NCI-H446 treated with DMSO at 0.1 percent for 48 hours (cell line): ENCODE data around the gene INS.
"Not testable (repeated sequence)": the region's sequence is repeated elsewhere in the genome, so short reads cannot be mapped to it uniquely, and the experiment has no call there.

Experiments used
- DNase-seq: peaks from one replicate; lab custom pipeline; 2025; lab: John Stamatoyannopoulos, UW

Gene INS

GRCh38 chr11:2180789-2181370 is 19.9 kb upstream of the INS start:
- DNase-seq, result no peak

GRCh38 chr11:2180347-2180746 is 19.3 kb upstream of the INS start:
- DNase-seq, result no peak

DNA sequence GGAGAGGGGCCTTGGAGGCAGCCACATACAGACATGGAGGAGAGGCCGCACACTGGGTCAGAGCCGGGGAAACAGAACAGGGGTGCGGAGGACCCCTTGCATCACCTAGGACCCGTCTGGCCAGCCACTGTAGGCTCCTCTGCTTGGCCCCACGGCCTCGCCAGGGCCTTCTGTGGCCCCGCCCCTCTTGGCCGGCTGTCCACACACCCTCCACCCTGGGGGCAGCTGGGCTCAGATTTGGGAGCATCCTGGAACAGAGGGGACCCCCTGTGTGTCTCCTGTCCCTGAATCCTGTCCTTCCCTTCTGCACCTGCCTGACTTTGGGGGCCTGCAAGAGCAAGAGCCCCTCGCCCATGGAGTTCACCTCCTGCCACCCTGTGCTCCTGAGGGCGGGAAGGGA is 18.5 kb upstream of the INS start:
- DNase-seq, result no peak

DNA sequence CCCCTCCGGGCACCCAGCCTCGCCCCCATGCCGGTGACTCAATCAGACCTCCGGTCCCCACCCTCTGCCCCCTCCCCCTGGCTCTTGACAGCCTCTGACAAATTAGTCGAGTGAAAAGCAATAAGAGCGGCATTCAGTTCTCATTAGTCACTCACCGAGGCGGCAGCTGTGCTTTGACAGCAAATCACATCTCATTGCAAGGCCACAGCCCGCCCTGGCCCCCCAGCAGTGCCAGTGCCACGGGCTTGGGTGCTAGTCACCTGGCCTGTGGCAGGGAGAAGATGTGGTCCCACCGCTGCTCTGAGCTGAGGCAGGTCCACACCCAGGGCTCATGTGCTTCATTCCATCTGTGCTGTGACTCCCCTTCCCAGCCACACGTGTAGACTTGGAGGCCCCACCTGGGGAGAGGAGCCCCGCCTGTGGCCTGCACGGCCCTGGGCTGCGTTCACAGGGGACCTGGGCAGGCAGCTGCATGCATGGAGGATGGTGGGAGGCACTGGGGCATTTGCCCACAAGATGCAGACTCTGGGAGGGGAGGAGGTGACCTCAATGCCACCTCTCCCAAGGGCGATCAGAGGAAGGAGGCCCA is 18.0 kb upstream of the INS start:
- DNase-seq, result no peak

DNA sequence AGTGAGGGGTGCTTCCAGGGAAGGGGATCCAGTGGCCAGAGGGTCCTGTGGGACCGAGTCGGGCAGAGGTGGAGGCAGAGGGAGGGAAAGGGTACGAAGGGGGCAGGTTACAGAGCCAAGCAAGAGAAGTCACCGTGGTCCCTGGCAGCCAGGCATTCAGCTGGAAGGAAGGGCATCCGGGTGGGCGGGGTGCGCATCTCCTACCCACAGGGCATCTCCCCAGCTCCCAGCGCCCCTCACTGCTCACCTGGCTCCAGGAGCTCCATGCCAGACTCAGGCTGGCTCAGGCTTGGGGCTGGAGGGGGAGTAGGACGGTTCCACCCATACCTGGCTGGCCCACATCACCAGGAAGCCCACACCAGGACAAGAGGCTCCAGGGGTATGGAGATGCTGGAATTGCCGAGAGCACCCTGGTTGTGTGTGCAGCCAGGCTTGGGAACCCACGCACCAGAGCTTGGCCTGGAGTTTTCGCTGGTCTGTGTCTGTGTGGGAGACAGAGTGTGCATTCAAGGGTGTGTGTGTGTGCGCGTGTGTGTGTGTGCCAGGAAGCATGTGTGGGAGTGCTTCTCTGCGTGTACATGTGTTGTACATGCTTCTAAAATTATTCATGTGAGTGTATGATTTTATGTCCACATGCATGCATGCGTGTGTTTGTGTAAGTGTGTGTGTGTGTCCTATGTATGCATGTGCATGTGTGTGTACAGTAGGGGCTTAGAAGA is 17.2 kb upstream of the INS start:
- DNase-seq, result not testable (repeated sequence)

DNA sequence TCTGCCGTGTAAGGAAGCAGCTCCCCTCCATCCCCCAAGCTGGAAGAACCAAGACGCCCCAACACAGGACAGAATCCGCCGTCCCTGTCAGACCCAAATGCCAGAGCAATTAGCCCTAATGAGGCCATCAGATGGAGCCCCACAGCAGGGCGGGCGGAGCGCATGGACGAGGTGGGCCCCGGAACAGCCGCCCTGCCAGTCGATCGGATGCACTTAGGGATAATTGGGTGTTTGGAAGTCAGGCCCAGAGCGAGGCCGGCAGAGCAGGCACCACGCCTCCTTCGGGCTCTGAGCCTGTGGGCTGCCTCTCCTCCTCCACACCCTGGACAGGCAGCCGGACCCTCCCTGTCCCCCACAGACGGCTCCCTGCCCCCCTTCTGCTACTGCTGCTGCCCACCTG is 16.1 kb upstream of the INS start:
- DNase-seq, result no peak

DNA sequence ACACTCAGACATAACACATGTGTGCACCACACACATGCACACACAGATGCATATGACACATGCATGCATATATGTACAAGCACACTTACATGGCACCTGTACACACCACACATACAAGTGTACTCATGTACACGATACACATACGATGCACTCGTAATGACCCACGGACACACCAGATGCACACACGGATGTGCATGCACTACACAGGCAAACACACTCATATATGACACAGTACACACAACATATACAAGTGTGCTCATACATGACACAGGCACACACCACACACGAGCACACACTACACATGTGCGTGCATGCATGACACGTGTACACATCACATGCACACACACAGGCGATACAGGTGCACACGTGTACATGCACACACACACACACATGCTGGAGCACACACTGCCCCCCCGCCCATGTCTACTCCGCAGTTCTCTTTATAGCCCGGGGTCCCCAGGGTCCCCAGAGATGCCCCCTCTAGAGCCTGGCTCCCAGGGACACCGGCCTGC is 15.4 kb upstream of the INS start:
- no peak for DNase-seq

GRCh38 chr11:2175659-2176058 is 14.7 kb upstream of the INS start:
- DNase-seq, result no peak

GRCh38 chr11:2174361-2174760 is 13.4 kb upstream of the INS start:
- DNase-seq, result no peak

- no peak for DNase-seq
These were observed 12.8 kb upstream of the INS start for GRCh38 chr11:2173761-2174160.

DNA sequence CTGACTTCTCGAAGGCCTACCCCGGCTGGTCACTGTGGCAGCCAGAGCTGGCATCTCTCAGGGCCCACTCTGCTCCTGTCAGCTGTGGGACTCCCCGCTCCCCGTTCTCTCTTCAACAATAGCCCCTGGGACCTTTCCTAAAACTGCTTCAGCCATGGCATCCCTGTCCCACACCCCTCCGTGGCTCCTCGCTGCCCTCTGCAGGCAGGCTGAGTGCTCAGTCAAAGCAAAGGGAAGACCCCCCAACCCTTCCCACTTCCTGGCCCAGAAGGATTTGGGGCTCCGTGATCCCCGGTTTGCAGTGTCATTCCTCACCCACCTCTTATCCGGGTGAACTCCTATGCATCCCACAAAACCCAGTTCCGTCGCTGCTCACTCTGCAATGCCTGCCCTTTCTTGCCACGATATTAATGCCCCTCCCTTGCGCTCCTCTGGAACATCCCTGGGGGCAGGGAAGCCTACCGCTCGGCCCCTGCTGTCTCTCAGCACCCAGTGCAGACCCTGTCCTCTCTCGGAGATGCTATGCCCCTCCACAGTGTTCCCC is 12.2 kb upstream of the INS start:
- DNase-seq, result no peak

DNA sequence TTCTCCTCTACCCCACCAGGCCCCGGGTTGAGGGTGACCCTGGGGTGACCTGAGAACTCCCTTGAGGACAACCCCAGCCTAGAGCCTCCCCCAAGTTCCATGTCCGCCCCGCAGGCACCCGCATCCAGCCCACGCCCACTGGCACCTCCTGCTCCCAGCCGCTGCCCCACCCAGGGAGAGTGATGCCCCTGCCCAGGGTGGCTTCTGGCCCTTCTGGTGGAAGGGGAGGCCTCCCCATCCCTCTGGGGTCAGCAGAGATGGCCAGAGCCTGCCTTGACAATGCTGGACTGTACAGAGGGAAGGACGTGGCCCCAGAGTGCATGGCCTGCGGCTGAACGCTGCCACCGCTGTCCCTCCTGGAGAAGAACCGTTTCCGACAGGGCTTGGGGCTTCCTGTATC is 11.7 kb upstream of the INS start:
- DNase-seq, result no peak

GRCh38 chr11:2171591-2172003 is 10.6 kb upstream of the INS start, which contains the start of gene TH:
TH (minus strand) TSS chr11:2171815; CDS start chr11:2171786, 29 bp downstream.
- no peak for DNase-seq

GRCh38 chr11:2169626-2170570 is 8.9 kb upstream of the INS start:
- no peak for DNase-seq

DNA sequence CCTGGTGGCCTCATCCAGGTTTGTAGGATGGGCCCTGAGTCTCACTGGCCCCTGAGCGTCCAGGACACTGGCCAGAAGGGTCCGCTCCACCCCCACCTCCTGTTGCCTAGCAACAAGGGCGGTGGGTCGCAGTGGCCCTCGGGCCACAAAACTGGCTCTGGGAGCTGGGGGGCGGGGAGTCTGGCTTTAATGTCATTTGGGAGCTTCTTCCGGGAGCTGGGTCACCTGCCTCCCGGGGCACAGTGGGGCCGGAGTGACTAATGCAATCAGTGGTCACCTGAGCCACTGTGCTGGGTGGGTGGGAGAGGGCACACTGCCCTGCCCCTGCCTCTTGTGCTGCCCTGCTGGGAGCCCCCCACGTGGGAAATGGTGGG is 8.0 kb upstream of the INS start:
- DNase-seq, result no peak

GRCh38 chr11:2168286-2169004 is 7.4 kb upstream of the INS start:
- DNase-seq, result no peak

DNA sequence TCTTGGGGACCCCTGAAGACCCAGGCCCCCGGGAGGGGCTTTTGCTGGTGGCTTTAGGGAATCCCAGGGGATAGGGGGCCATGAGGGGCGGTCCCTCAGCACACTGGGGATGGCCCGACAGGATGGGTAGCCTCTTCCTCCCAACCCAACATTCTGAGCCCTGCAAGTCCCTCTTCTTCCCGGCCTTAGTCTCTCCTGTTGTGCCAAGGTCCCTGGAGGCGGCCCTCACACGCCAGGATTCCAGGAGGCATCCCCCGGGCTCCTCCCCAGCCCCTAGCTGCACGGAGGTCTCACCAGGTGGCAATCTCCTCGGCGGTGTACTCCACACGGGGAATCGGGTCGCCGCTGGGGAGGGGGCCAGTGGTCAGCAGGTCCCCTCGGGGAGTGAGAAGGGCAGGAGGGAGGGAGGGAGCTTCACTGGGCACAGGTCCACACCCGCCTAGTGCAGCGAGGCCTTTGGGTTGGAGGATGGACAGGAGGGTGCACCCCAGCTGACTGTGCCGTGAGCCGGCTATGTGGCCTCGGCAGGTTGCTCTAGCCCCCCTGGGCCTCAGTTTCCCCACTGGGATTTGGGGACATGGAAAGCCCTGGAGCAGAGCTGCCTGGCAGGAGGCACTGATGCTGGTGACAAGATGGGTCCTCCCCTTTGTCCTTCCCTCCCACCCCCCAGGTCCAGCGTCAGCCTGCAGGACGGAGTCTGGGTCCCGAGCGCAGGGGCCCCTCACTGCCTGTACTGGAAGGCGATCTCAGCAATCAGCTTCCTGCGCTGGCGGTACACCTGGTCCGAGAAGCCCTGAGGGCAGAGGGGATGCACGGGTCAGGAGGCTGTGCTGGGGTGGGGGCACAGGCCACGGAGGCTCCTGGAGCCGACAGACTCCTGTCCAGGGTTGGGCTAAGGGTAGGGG is 6.4 kb upstream of the INS start:
- no peak for DNase-seq

GRCh38 chr11:2166091-2166851 is 5.3 kb upstream of the INS start:
- DNase-seq, result no peak

DNA sequence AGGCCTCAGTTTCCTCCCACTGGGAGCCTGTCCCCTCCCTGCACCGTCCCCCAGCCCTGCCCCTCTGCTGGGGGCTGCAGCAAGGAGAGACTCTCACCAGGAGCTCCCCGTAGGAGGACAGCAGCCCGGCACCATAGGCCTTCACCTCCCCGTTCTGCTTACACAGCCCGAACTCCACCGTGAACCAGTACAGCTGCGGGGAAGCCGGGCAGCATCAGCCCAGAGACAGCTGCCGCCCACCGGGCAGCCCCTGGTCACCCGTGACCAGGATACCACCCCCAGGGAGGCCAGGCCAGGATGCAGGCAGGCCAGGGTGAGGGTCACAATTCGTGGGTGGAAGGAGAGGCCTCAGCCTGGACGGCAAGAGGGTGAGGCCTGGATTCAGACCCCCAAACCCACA is 4.6 kb upstream of the INS start:
- DNase-seq, result no peak
